ENCODE results near the gene CARS1. TPM values are rescaled to one million over a fixed set of nuclear protein-coding genes. Genes with fewer than 3 reads are reported as not detected.

Gene CARS1
- total RNA-seq, 1 experiment from 2014 or later = 18.8 TPM

- in situ Hi-C loops (cut with HindIII; ENCODE audit: low pct_unique_long_range_greater_than_20kb, low sequenced_read_pairs) = no loop called here
- no peak for DNase-seq (ENCODE audit: low read depth)
Observed at GRCh38 chr11:3091081-3091845, 34.0 kb upstream of the CARS1 start.

GRCh38 chr11:3090096-3090901 is 33.1 kb upstream of the CARS1 start:
- in situ Hi-C loops (cut with HindIII; ENCODE audit: low pct_unique_long_range_greater_than_20kb, low sequenced_read_pairs) = no loop called here
- no peak for DNase-seq (ENCODE audit: low read depth)

GRCh38 chr11:3089236-3090061 is 32.2 kb upstream of the CARS1 start:
- in situ Hi-C loops (cut with HindIII; ENCODE audit: low pct_unique_long_range_greater_than_20kb, low sequenced_read_pairs) = no loop called here
- no peak for DNase-seq (ENCODE audit: low read depth)

- DNase-seq (ENCODE audit: low read depth) = no peak
- in situ Hi-C loops (cut with HindIII; ENCODE audit: low pct_unique_long_range_greater_than_20kb, low sequenced_read_pairs) = no loop called here
Observed at GRCh38 chr11:3088806-3089205, 31.6 kb upstream of the CARS1 start.

- no peak for DNase-seq (ENCODE audit: low read depth)
- in situ Hi-C loops (cut with HindIII; ENCODE audit: low pct_unique_long_range_greater_than_20kb, low sequenced_read_pairs) = no loop called here
Observed at GRCh38 chr11:3087821-3088800, 30.9 kb upstream of the CARS1 start.

GRCh38 chr11:3087373-3087772 is 30.1 kb upstream of the CARS1 start:
- in situ Hi-C loops (cut with HindIII; ENCODE audit: low pct_unique_long_range_greater_than_20kb, low sequenced_read_pairs) = no loop called here
- DNase-seq (ENCODE audit: low read depth) = no peak

GRCh38 chr11:3086671-3087150 is 29.5 kb upstream of the CARS1 start:
- no peak for DNase-seq (ENCODE audit: low read depth)
- in situ Hi-C loops (cut with HindIII; ENCODE audit: low pct_unique_long_range_greater_than_20kb, low sequenced_read_pairs) = no loop called here

- in situ Hi-C loops (cut with HindIII; ENCODE audit: low pct_unique_long_range_greater_than_20kb, low sequenced_read_pairs) = no loop called here
Observed at GRCh38 chr11:3086114-3086513, 28.9 kb upstream of the CARS1 start.

GRCh38 chr11:3085052-3085451 is 27.8 kb upstream of the CARS1 start:
- in situ Hi-C loops (cut with HindIII; ENCODE audit: low pct_unique_long_range_greater_than_20kb, low sequenced_read_pairs) = no loop called here
- DNase-seq (ENCODE audit: low read depth) = no peak

More at GRCh38 chr11:3086114-3086513, 28.9 kb upstream of the CARS1 start:
- no peak for DNase-seq (ENCODE audit: low read depth)

GRCh38 chr11:3083321-3083720 is 26.1 kb upstream of the CARS1 start:
- in situ Hi-C loops (cut with HindIII; ENCODE audit: low pct_unique_long_range_greater_than_20kb, low sequenced_read_pairs) = no loop called here
- no peak for DNase-seq (ENCODE audit: low read depth)

- DNase-seq (ENCODE audit: low read depth) = no peak
- in situ Hi-C loops (cut with HindIII; ENCODE audit: low pct_unique_long_range_greater_than_20kb, low sequenced_read_pairs) = no loop called here
Observed at GRCh38 chr11:3081386-3081751, 24.1 kb upstream of the CARS1 start.

GRCh38 chr11:3080733-3081385 is 23.6 kb upstream of the CARS1 start:
- no peak for DNase-seq (ENCODE audit: low read depth)
- in situ Hi-C loops (cut with HindIII; ENCODE audit: low pct_unique_long_range_greater_than_20kb, low sequenced_read_pairs) = no loop called here

GRCh38 chr11:3080104-3080503 is 22.9 kb upstream of the CARS1 start:
- no peak for DNase-seq (ENCODE audit: low read depth)
- in situ Hi-C loops (cut with HindIII; ENCODE audit: low pct_unique_long_range_greater_than_20kb, low sequenced_read_pairs) = no loop called here

GRCh38 chr11:3077846-3078440 is 20.7 kb upstream of the CARS1 start:
- DNase-seq (ENCODE audit: low read depth) = no peak
- in situ Hi-C loops (cut with HindIII; ENCODE audit: low pct_unique_long_range_greater_than_20kb, low sequenced_read_pairs) = no loop called here

GRCh38 chr11:3077189-3077836 is 20.1 kb upstream of the CARS1 start:
- DNase-seq (ENCODE audit: low read depth) = no peak

GRCh38 chr11:3074912-3075589 is 17.8 kb upstream of the CARS1 start:
- in situ Hi-C loops (cut with HindIII; ENCODE audit: low pct_unique_long_range_greater_than_20kb, low sequenced_read_pairs) = no loop called here
- no peak for DNase-seq (ENCODE audit: low read depth)

More at GRCh38 chr11:3077189-3077836, 20.1 kb upstream of the CARS1 start:
- in situ Hi-C loops (cut with HindIII; ENCODE audit: low pct_unique_long_range_greater_than_20kb, low sequenced_read_pairs) = no loop called here

Data from Caki2 (cell line).